ENCODE data around the gene PRRG4.
"Not testable (repeated sequence)": the region's sequence is repeated elsewhere in the genome, so short reads cannot be mapped to it uniquely, and the experiment has no call there.

PRRG4 gene

DNA sequence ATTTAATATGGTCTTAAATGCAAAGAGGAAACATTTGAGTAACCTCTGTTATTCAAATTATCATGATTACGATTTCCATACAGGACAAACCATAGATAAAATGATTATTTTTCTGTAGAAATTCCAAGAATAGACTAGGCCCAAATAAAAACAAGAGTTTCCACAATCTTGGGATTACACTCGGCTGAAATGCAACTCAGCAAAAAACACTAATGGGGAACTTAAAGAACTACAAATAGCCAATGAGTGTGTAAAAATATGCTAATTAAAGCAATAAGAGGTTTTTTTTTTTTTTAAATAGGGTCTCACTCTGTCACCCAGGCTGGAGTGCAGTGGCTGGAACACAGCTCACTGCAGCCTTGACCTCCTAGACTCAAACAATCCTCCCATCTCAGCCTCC, 10.5 kb upstream of the PRRG4 start:
- Histone ChIP-seq H3K27ac (no peak overlapping the region), H4K20me1 (ENCODE audit: insufficient read depth) (no peaks in the 10 kb centered on the region), H3K79me2 (ENCODE audit: insufficient read depth, low read depth) (no peaks in the 10 kb centered on the region), H3K27me3 (ENCODE audit: insufficient read depth, low read depth) (no peaks in the 10 kb centered on the region), H3K4me2 (no peak overlapping the region), H3K9ac (no peak overlapping the region), H3K4me3 (IDR thresholded peaks at IDR 0.05; ENCODE audit: insufficient read depth, low read depth, low read length) (no peak overlapping the region), H3K36me3 (ENCODE audit: insufficient read depth) (no peaks in the 10 kb centered on the region), H3K4me1 (ENCODE audit: low read depth, poor library complexity, severe bottlenecking) (peaks cover 7% of the 10 kb centered on the region), H2AFZ (ENCODE audit: low read depth) (no peak overlapping the region)
- no peak for TF ChIP-seq CTCF (conservative IDR thresholded peaks at IDR 0.05; ENCODE audit: low read depth, low read length)

DNA sequence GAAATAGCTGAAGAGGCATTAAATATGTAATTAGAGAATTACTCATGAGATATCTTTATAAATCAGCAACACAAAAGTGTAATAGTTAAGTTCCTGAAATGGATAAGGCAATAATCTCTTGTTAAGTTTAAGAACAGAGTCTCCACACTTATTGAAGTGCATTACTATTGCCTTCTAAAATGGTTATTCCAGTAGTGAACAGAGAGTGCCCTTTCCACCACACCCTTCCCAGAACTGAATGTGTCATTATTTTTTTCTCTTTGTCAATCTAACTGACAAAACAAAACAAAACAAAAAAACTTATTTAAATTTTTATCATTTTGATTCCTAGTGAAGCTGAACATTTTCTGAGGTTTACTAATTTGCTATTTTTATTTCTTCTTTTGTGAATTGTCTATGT, 9.2 kb upstream of the PRRG4 start:
- Histone ChIP-seq H3K4me3 (IDR thresholded peaks at IDR 0.05; ENCODE audit: insufficient read depth, low read depth, low read length) (no peak overlapping the region), H4K20me1 (ENCODE audit: insufficient read depth) (no peaks in the 10 kb centered on the region), H2AFZ (ENCODE audit: low read depth) (no peak overlapping the region), H3K27ac (no peak overlapping the region), H3K4me1 (ENCODE audit: low read depth, poor library complexity, severe bottlenecking) (peaks cover 7% of the 10 kb centered on the region), H3K79me2 (ENCODE audit: insufficient read depth, low read depth) (no peaks in the 10 kb centered on the region), H3K4me2 (no peak overlapping the region), H3K36me3 (ENCODE audit: insufficient read depth) (no peaks in the 10 kb centered on the region), H3K27me3 (ENCODE audit: insufficient read depth, low read depth) (no peaks in the 10 kb centered on the region), H3K9ac (no peak overlapping the region)
- no peak for TF ChIP-seq CTCF (conservative IDR thresholded peaks at IDR 0.05; ENCODE audit: low read depth, low read length)

- Histone ChIP-seq H3K27ac (no peak overlapping the region), H3K27me3 (ENCODE audit: insufficient read depth, low read depth) (no peaks in the 10 kb centered on the region), H3K9ac (no peak overlapping the region), H3K4me3 (IDR thresholded peaks at IDR 0.05; ENCODE audit: insufficient read depth, low read depth, low read length) (no peak overlapping the region), H3K36me3 (ENCODE audit: insufficient read depth) (no peaks in the 10 kb centered on the region), H2AFZ (ENCODE audit: low read depth) (no peak overlapping the region), H3K4me1 (ENCODE audit: low read depth, poor library complexity, severe bottlenecking) (peaks cover 7% of the 10 kb centered on the region), H3K4me2 (0 out of 2 replicates have a peak overlapping the region, but pooled peaks have one; percentile 10), H3K79me2 (ENCODE audit: insufficient read depth, low read depth) (no peaks in the 10 kb centered on the region), H4K20me1 (ENCODE audit: insufficient read depth) (no peaks in the 10 kb centered on the region)
- no peak for TF ChIP-seq CTCF (conservative IDR thresholded peaks at IDR 0.05; ENCODE audit: low read depth, low read length)
Measured at GRCh38 chr11:32821517-32821916, 8.2 kb upstream of the PRRG4 start.

GRCh38 chr11:32821917-32822560, 7.7 kb upstream of the PRRG4 start:
- Histone ChIP-seq H3K4me1 (ENCODE audit: low read depth, poor library complexity, severe bottlenecking) (peaks cover 7% of the 10 kb centered on the region), H3K4me2 (peak overlapping the region; percentile 10; the same call in 1 of the 2 replicates), H3K4me3 (IDR thresholded peaks at IDR 0.05; ENCODE audit: insufficient read depth, low read depth, low read length) (no peak overlapping the region), H4K20me1 (ENCODE audit: insufficient read depth) (no peaks in the 10 kb centered on the region), H3K79me2 (ENCODE audit: insufficient read depth, low read depth) (no peaks in the 10 kb centered on the region), H3K9ac (no peak overlapping the region), H3K27ac (no peak overlapping the region), H2AFZ (ENCODE audit: low read depth) (no peak overlapping the region), H3K36me3 (ENCODE audit: insufficient read depth) (no peaks in the 10 kb centered on the region), H3K27me3 (ENCODE audit: insufficient read depth, low read depth) (no peaks in the 10 kb centered on the region)
- TF ChIP-seq CTCF (conservative IDR thresholded peaks at IDR 0.05; ENCODE audit: low read depth, low read length) = no peak

- H3K36me3 ChIP-seq (ENCODE audit: insufficient read depth); H3K79me2 ChIP-seq (ENCODE audit: insufficient read depth, low read depth); H3K27ac ChIP-seq; H3K9ac ChIP-seq; H4K20me1 ChIP-seq (ENCODE audit: insufficient read depth); H3K4me3 ChIP-seq (IDR thresholded peaks at IDR 0.05; ENCODE audit: insufficient read depth, low read depth, low read length); H3K4me1 ChIP-seq (ENCODE audit: low read depth, poor library complexity, severe bottlenecking); H2AFZ ChIP-seq (ENCODE audit: low read depth); H3K4me2 ChIP-seq; H3K27me3 ChIP-seq (ENCODE audit: insufficient read depth, low read depth): not testable (repeated sequence)
Measured at GRCh38 chr11:32823617-32824016, 6.1 kb upstream of the PRRG4 start.

Measured in KMS-11 (cell line).